Naive thymus-derived CD4-positive, alpha-beta T cell (primary cell): ENCODE measurements around the gene WNT5B. TPM values are rescaled to one million over a fixed set of nuclear protein-coding genes. Genes with fewer than 3 reads are reported as not detected.

Source experiments
- ATAC-seq: fragments of 150-1000 bp; cut with Tn5 transposase; 2 replicates; pipeline ENCODE4 v1.10.0; 2021; ENCODE audit warnings: mild to moderate bottlenecking, moderate library complexity
- CTCF ChIA-PET: fragments of 350-600 bp; sonication (Branson Sonifier 250); formaldehyde crosslinking; loops from one replicate; lab custom pipeline; 2021; ENCODE audit warnings: antibody characterized with exemption; lab: Charles Lee
- POLR2A ChIA-PET: fragments of 350-600 bp; sonication (Branson Sonifier 250); formaldehyde crosslinking; loops from one replicate; lab custom pipeline; 2021; ENCODE audit warnings: antibody characterized with exemption, inconsistent platforms; lab: Charles Lee
- DNase-seq, 9 donors: peaks; one replicate each; pipeline versions ENCODE4 v3.0.0 to v3.0.0-alpha.2; 2020 to 2022; ENCODE audit warnings: mixed read lengths in 1 of 9
- H3K27ac ChIP-seq: one replicate; pipeline ENCODE4 v1.7.0; 2013; ENCODE audit warnings: mild to moderate bottlenecking, low read depth, low read length, moderate library complexity
- H3K27me3 ChIP-seq, 2 donors: one replicate each; pipeline ENCODE4 v1.7.0; 2013; ENCODE audit warnings: low read length in 2 of 2, mild to moderate bottlenecking in 2 of 2, moderate library complexity in 2 of 2; ENCODE audit not compliant: control insufficient read depth in 2 of 2, insufficient read depth in 2 of 2
- H3K36me3 ChIP-seq, 3 experiments: 1 replicate in 2 of 3; 2 replicates in 1 of 3; pipeline ENCODE4 v1.7.0; 2013; ENCODE audit warnings: low read length in 3 of 3, mild to moderate bottlenecking in 3 of 3, moderate library complexity in 1 of 3; ENCODE audit not compliant: insufficient read depth in 3 of 3, control insufficient read depth in 2 of 3
- H3K4me1 ChIP-seq, 2 donors: one replicate each; pipeline ENCODE4 v1.7.0; 2013; ENCODE audit warnings: low read length in 2 of 2, mild to moderate bottlenecking in 2 of 2, moderate library complexity in 1 of 2; ENCODE audit not compliant: control insufficient read depth in 2 of 2, insufficient read depth in 2 of 2
- H3K4me3 ChIP-seq: 2 replicates; pipeline ENCODE4 v1.7.0; 2013; ENCODE audit warnings: mild to moderate bottlenecking, low read length
- H3K9me3 ChIP-seq, 3 experiments: 1 replicate in 2 of 3; 2 replicates in 1 of 3; pipeline ENCODE4 v1.7.0; 2013; ENCODE audit warnings: low read length in 3 of 3; ENCODE audit not compliant: control insufficient read depth in 2 of 3
- H3K27ac Mint-ChIP-seq, 9 donors: one replicate each; pipeline ENCODE4 v1.8.0; 2020 to 2022; ENCODE audit warnings: mixed read lengths in 9 of 9, mild to moderate bottlenecking in 8 of 9, moderate library complexity in 5 of 9, inconsistent platforms in 2 of 9
- H3K27me3 Mint-ChIP-seq, 5 donors: one replicate each; pipeline ENCODE4 v1.8.0; 2021 to 2022; ENCODE audit warnings: mixed read lengths in 5 of 5, mild to moderate bottlenecking in 1 of 5
- H3K36me3 Mint-ChIP-seq, 5 donors: one replicate each; pipeline ENCODE4 v1.8.0; 2020 to 2022; ENCODE audit warnings: mixed read lengths in 5 of 5, mild to moderate bottlenecking in 3 of 5, inconsistent platforms in 1 of 5
- H3K4me1 Mint-ChIP-seq, 7 donors: one replicate each; pipeline ENCODE4 v1.8.0; 2020 to 2022; ENCODE audit warnings: mixed read lengths in 7 of 7, mild to moderate bottlenecking in 3 of 7, inconsistent platforms in 1 of 7
- H3K4me3 Mint-ChIP-seq, 10 donors: one replicate each; pipeline ENCODE4 v1.8.0; 2020 to 2022; ENCODE audit warnings: mild to moderate bottlenecking in 10 of 10, mixed read lengths in 10 of 10, moderate library complexity in 6 of 10, inconsistent platforms in 2 of 10
- H3K9me3 Mint-ChIP-seq, 11 donors: one replicate each; pipeline ENCODE4 v1.8.0; 2020 to 2022; ENCODE audit warnings: mixed read lengths in 11 of 11, mild to moderate bottlenecking in 4 of 11, inconsistent platforms in 1 of 11, moderate library complexity in 1 of 11
- intact Hi-C, 2 donors: fragments of 100-400 bp; cut with micrococcal nuclease; formaldehyde crosslinking; loops; one replicate each; pipeline ENCODE4 v1.15.1; 2023
- polyA plus RNA-seq, 2 donors: library from polyadenylated mRNA; unstranded; fragments of 300-500 nt; fragmentation: Illumina TruSeq; gene quantifications; one replicate each; pipeline ENCODE4 v1.2.3, GENCODE V29; 2021
- total RNA-seq, 6 experiments: library from RNA in 5 of 6; stranded (reverse) in 5 of 6; gene quantifications; 1 replicate in 5 of 6; 2 replicates in 1 of 6; pipeline ENCODE4 v1.2.3 and lab custom pipeline; 2021 to 2026

WNT5B gene
- total and polyA plus RNA-seq, 7 experiments from 2014 or later, result 0.29 to 0.92 (median 0.37) TPM; not detected in 4

DNA sequence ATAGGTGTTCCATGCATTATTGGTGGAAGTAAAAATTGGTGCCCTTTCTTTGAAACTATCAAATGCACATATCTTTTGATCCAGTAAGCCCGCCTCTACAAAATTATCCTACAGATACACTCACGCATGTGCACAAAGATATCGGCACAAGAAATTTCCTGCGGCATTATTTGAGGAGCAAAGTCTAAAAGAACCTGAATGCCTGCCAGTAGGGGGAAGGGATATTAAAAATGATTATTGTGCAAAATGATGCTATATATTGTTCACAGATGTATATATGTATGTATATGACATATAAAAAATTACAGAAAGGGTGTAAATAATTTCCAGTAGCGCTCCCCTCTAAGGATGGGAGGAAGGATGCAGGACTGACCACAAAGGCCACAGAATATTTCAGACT, 37.2 kb downstream of the WNT5B start:
- no peaks in the 10 kb centered on the region for H3K9me3 ChIP-seq
- peaks cover 0 to 6% (median 2%) of the 10 kb centered on the region in 11 donors for H3K9me3 Mint-ChIP-seq
- peaks cover 0 to 5% (median 0%) of the 10 kb centered on the region in 5 donors for H3K36me3 Mint-ChIP-seq
- ChIA-PET POLR2A (interaction anchor here (2.6 kb wide), 1 partner anchor 23 kb away, joined by 16 read pairs; the partner anchor contains the start of gene ADIPOR2), CTCF (no interaction called here)
- no peak for DNase-seq
- intact Hi-C loops, result no loop called here
- H3K27me3 ChIP-seq, result no peaks in the 10 kb centered on the region
- H3K36me3 ChIP-seq, result no peaks in the 10 kb centered on the region
- H3K4me3 Mint-ChIP-seq, result peak overlapping the region in 2 of 10 donors; percentile 12 to 33
- H3K27me3 Mint-ChIP-seq, result peaks cover 0 to 2% (median 0%) of the 10 kb centered on the region in 5 donors
- H3K4me1 Mint-ChIP-seq, result peaks cover 28 to 55% (median 49%) of the 10 kb centered on the region in 7 donors
- H3K4me3 ChIP-seq, result no peak overlapping the region
- H3K27ac Mint-ChIP-seq, result peak overlapping the region in 5 of 9 donors; percentile 22 to 90 (median 84)
- H3K4me1 ChIP-seq, result peaks cover 10 to 25% of the 10 kb centered on the region in 2 donors
- no peak overlapping the region for H3K27ac ChIP-seq
- ATAC-seq, result no peak

DNA sequence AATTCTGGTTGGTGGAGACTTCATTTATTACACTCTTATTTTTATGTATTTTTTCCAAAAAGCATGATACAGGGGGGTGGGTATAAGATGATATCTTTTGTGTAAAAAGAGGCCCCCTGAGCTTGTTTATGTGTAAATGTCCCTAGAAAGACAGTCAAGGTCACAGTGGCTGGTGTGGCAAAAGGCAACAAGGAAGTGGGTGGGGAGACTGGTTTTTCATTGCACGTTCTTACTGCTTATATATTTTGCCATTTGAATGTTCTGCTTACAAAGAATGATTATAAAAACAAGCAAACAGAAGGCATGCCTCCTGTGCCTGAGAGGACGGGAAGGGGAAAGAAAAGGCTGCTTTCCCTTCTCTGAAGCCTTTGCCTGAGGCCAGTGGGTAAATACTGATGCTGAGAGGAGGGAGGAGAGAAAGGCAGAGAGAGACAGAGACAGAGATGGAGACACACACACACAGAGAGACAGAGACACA, 37.7 kb downstream of the WNT5B start:
- intact Hi-C loops, result no loop called here
- H3K36me3 ChIP-seq, result no peaks in the 10 kb centered on the region
- DNase-seq (no peak), ATAC-seq (no peak)
- no peak overlapping the region for H3K4me3 ChIP-seq
- Mint-ChIP-seq H3K9me3 (peaks cover 0 to 6% (median 2%) of the 10 kb centered on the region in 11 donors), H3K4me3 (peak overlapping the region in 9 of 10 donors; percentile 1 to 73 (median 43)), H3K36me3 (peaks cover 0 to 5% (median 0%) of the 10 kb centered on the region in 5 donors), H3K4me1 (peaks cover 28 to 57% (median 49%) of the 10 kb centered on the region in 7 donors), H3K27me3 (peaks cover 0 to 2% (median 0%) of the 10 kb centered on the region in 5 donors), H3K27ac (peak overlapping the region; percentile 55 to 90 (median 82))
- POLR2A ChIA-PET, result interaction anchor here (2.6 kb wide), 1 partner anchor 23 kb away, joined by 16 read pairs; the partner anchor contains the start of gene ADIPOR2
- peaks cover 10 to 25% of the 10 kb centered on the region in 2 donors for H3K4me1 ChIP-seq
- H3K27ac ChIP-seq, result no peak overlapping the region
- no peaks in the 10 kb centered on the region for H3K27me3 ChIP-seq
- H3K9me3 ChIP-seq, result no peaks in the 10 kb centered on the region
- CTCF ChIA-PET, result no interaction called here

DNA sequence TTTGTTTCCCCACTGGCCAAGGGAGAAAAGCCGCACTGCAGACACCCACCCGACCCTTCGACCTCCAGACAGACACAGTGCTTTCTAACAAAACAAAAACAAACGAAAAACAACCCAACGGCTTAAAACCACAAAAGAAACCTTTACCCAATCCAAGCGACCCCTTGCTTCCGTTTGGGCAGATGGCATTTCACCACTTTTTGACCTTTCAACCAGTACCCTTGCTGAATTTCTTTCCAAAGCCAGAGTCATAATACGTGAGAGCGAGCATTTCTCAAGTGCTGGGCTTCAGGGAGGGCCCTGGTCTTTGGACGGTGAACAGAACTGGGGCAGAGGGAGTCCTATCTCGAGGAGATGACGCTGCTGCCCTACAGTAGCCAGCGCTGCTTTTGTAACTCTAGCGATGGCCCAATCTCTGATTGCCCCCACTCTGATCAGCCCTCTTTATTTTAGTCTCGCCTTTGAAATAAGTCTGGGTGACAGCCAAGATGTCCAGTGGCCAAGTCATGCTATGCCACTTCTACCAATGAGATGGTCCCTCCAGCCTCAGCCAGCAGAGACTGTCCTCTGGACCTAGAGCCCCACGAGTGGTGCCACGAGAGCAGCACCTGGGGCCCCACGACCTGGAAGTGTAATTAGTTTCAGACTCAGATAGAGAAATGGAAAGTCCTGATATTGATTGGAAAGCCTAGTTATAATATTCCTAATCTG, 40.0 kb downstream of the WNT5B start:
- Histone ChIP-seq H3K4me3 (no peak overlapping the region), H3K27ac (no peak overlapping the region), H3K4me1 (peaks cover 10 to 25% of the 10 kb centered on the region in 2 donors), H3K36me3 (no peaks in the 10 kb centered on the region), H3K27me3 (no peaks in the 10 kb centered on the region), H3K9me3 (no peaks in the 10 kb centered on the region)
- intact Hi-C loops, result no loop called here
- Mint-ChIP-seq H3K4me3 (peak overlapping the region in 3 of 10 donors; percentile 10 to 37 (median 11)), H3K4me1 (peaks cover 23 to 46% (median 41%) of the 10 kb centered on the region in 7 donors), H3K27me3 (peaks cover 0 to 2% (median 0%) of the 10 kb centered on the region in 5 donors), H3K9me3 (peaks cover 0 to under 1% (median 0%) of the 10 kb centered on the region in 11 donors), H3K27ac (peak overlapping the region in 8 of 9 donors; percentile 5 to 88 (median 14)), H3K36me3 (peaks cover 0 to 4% (median 0%) of the 10 kb centered on the region in 5 donors)
- no peak for DNase-seq
- peak; percentile 83 for ATAC-seq
- ChIA-PET CTCF (interaction anchor here (1.0 kb wide), 1 partner anchor 16 kb away, joined by 4 read pairs; no protein-coding TSS in a partner anchor), POLR2A (interaction anchor here (0.6 to 2.6 kb wide), 4 partner anchors 13 to 29 kb away, joined by 3 to 16 read pairs (median 5); partner anchors contain the start of gene ADIPOR2)

DNA sequence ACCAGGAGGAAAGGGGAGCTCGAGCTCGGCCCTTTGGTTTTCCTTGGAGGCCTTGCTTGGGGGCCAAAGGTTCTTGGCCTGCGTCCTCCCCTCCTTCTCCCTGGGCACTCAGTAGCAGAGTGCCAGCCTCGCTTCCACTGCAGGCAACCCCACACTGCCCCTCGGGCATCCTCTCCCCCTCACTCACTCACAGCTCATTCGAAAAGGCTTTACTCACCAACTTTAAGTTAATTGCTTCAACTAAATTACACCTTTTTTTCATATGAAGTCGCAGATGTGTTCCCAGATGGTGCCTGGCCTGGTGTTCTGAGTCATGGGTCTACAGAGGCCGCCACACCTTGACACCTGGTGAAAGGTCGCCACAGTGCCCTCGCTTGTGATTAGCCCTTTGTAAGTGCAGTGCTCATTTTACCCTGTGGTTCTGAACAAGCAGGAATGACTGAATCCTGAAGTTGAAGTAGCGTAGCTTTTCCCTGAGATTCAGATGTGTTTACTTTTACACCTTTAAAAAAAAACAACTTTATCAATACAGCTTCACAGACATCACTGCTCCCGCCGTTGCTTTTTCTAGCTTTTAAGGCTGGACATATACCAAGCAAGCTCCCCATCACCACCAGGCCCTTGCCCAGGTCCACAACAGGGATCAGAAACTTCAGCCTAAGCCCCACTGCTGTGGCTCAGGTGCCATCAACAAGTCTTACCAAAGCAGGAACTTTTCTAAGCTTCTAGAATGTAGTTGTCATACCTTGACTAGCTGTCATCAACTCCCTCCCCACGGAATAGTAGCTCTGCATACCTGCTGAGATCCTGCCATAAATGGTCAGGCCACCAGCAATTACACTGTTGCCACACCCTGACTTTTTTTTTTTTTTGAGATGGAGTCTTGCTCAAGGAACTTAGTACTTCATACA, 41.6 kb downstream of the WNT5B start:
- Mint-ChIP-seq H3K27ac (peak overlapping the region in 5 of 9 donors; percentile 48 to 76 (median 59)), H3K9me3 (no peaks in the 10 kb centered on the region), H3K36me3 (peaks cover 0 to 4% (median 0%) of the 10 kb centered on the region in 5 donors), H3K4me3 (peak overlapping the region in 1 of 10 donors; percentile 51), H3K27me3 (peaks cover 0 to 2% (median 0%) of the 10 kb centered on the region in 5 donors), H3K4me1 (peaks cover 23 to 35% (median 31%) of the 10 kb centered on the region in 7 donors)
- no peak for DNase-seq
- ChIA-PET POLR2A (interaction anchor here (0.7 to 2.0 kb wide), 5 partner anchors 9 to 1020 kb away, joined by 3 to 6 read pairs (median 4); partner anchors contain the start of gene ADIPOR2), CTCF (interaction anchor here (0.6 to 2.0 kb wide), 3 partner anchors 10 to 281 kb away, joined by 3 to 7 read pairs (median 4); no protein-coding TSS in a partner anchor)
- intact Hi-C loops, result no loop called here
- H3K27ac ChIP-seq, result no peak overlapping the region
- no peaks in the 10 kb centered on the region for H3K36me3 ChIP-seq
- no peaks in the 10 kb centered on the region for H3K27me3 ChIP-seq
- H3K4me3 ChIP-seq, result no peak overlapping the region
- ATAC-seq, result no peak
- H3K4me1 ChIP-seq, result peaks cover 10 to 25% of the 10 kb centered on the region in 2 donors
- H3K9me3 ChIP-seq, result no peaks in the 10 kb centered on the region

DNA sequence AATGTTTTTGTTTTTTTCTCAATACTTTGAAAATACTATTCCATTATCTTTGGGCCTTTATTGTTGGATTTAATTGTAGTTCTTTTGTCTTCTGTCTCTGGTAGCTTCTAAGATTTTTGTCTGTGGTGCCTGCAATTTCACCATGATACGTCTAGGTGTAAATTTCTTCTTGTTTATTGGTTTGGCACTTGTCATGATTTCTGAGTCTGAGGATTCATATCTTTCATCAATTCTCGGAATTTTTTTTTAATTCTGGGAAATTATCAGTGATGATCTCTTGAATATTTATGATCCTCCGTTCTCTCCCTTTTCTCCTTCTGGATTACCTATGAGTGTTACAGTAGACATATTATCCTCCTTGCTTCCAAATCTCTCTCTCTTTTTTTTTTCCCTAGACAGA, 47.0 kb downstream of the WNT5B start:
- Mint-ChIP-seq H3K9me3 (no peaks in the 10 kb centered on the region), H3K27me3 (peaks cover 0 to 13% (median 0%) of the 10 kb centered on the region in 5 donors), H3K27ac (no peak overlapping the region), H3K4me1 (peaks cover 0 to 3% (median 0%) of the 10 kb centered on the region in 7 donors), H3K36me3 (no peaks in the 10 kb centered on the region), H3K4me3 (no peak overlapping the region)
- no peak overlapping the region for H3K4me3 ChIP-seq
- H3K4me1 ChIP-seq, result no peaks in the 10 kb centered on the region
- H3K9me3 ChIP-seq, result no peaks in the 10 kb centered on the region
- no peak for DNase-seq
- intact Hi-C loops, result no loop called here
- ChIA-PET CTCF (no interaction called here), POLR2A (no interaction called here)
- H3K27me3 ChIP-seq, result no peaks in the 10 kb centered on the region
- no peak overlapping the region for H3K27ac ChIP-seq
- H3K36me3 ChIP-seq, result no peaks in the 10 kb centered on the region
- ATAC-seq, result no peak
